GM12872 (cell line): ENCODE data around the gene DSCAM.

Experiments
- TF ChIP-seq, protein P1 (sequence below): IDR thresholded peaks from 3 replicates; pipeline ENCODE4 v1.5.1; 2011; ENCODE audit warnings: low read depth, mild to moderate bottlenecking, low read length, moderate library complexity; ENCODE audit not compliant: insufficient read depth

The DSCAM gene

DNA sequence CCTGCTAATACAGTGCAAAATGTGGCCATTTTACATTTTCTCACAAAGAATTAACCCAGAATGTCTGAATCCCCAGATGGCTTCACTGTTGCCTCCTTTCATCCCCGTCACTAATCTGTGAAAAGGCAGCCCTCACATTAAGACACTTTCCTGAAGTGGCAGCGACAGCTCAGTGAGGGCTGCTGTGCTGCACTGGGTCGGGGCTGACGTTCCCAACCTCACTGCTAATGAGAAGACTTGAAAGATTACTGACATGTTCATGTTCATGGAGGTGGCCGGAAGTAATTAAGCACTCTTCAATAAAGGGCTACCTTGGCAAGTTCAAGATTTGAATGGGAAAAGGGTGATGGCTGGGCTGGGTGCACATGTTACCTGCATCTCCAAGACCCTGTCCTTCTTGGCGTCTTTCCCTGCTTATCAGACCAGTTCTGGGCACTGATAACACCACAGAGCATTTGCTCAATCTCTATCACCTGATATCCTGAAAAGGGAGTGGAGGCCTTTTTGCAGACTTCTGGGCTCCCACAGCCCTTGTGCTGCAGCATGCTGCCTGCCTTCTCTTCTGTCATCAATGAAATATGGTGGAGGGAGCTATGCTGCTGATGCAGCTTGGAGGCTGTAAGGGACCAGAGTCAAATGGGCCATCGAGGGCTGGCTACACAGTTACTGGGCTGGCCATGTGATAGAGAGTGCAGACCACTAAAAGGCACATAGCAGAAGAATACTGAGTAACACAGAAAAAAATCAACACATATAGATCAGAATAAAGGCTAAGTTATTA lies 596.3 kb downstream of the DSCAM start:
- TF ChIP-seq, protein P1, sequence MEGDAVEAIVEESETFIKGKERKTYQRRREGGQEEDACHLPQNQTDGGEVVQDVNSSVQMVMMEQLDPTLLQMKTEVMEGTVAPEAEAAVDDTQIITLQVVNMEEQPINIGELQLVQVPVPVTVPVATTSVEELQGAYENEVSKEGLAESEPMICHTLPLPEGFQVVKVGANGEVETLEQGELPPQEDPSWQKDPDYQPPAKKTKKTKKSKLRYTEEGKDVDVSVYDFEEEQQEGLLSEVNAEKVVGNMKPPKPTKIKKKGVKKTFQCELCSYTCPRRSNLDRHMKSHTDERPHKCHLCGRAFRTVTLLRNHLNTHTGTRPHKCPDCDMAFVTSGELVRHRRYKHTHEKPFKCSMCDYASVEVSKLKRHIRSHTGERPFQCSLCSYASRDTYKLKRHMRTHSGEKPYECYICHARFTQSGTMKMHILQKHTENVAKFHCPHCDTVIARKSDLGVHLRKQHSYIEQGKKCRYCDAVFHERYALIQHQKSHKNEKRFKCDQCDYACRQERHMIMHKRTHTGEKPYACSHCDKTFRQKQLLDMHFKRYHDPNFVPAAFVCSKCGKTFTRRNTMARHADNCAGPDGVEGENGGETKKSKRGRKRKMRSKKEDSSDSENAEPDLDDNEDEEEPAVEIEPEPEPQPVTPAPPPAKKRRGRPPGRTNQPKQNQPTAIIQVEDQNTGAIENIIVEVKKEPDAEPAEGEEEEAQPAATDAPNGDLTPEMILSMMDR: no peak

DNA sequence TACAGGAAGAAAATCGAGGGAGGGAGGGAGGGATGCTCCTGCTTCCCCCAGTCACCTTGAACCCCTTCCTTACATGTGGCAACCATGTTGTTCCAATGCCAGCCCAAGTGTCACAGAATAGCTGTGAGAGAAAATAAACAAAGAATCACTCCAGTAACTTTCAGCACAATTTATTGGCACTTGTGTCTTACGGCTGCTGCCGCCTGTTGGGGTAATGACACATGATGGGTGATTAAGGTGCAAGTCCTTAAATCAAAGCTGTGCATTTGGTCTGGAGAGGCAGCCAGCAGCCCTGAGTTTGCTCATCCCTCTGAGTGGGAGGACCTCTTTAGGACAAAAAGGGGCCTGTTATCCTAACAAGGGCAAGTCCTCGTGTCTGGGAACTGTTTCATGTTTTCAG lies 602.0 kb downstream of the DSCAM start:
- TF ChIP-seq, protein P1: no peak

DNA sequence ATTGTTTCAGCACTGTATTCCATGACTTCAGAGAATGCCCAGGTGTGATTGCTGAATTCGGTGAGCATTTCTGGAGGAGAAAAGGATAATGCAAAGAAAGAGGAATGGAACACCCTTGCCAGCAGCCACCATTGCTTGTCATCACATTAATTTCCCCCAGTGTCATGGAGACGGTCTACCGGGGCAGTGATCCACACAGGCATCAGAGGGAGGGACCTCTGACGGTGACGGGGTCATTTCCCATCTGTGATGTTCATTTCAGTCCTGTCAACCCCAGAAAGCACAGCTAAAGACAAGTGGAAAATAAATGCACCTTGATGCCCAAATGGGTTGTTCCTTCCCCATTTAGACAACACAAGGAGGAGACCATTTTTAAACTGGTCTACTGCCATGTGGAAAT lies 603.3 kb downstream of the DSCAM start:
- TF ChIP-seq, protein P1: no peak

DNA sequence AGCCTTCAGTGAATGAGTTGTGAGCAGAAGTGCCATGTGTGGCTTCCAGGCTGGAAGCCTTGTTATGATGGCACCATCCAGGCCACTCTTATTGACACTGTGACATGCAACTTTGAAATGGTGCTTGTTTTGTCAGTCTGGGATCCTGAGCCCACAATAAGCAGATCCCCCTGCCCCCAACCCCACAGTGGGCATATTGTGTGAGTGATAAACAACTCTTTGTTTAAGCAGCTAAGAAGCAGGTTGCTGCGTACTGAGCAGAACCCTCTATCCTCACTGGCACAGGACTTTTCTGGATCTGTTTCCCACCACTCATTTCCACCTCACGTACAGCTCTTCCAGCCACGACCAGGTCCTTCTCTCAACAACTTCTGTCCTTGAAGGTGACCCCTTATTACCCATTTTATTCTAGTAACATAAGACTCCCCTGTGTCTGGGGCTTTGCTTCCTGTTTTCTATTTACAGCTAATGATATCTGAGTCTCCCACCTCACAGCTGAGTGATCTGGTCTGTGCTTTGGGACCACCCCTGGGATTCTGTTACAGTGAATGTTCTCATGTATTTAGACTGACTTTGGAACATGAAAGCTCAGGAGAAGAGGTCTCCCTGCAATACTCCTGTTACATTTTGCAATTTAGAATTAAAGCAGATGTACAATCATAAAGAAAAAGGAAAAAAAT lies 604.2 kb downstream of the DSCAM start:
- TF ChIP-seq, protein P1: no peak

DNA sequence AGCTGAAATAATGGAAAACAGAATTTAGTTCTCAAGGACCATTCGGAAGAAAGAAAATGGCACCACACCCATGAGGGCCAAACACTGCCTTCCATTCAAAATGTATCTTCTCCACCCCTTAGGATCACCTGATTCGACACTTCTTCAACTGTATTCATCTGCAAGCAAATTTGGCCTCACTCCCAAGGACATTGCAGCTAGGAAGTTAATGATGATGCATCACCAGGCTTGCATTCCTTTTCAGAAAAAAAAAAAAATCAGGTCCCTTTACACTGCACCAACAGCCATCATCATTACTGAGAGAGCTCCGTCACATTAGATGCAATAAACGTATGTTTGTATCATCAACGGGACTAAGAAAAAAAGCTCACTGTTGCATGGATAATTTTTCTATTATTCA lies 611.4 kb downstream of the DSCAM start:
- TF ChIP-seq, protein P1: no peak

DNA sequence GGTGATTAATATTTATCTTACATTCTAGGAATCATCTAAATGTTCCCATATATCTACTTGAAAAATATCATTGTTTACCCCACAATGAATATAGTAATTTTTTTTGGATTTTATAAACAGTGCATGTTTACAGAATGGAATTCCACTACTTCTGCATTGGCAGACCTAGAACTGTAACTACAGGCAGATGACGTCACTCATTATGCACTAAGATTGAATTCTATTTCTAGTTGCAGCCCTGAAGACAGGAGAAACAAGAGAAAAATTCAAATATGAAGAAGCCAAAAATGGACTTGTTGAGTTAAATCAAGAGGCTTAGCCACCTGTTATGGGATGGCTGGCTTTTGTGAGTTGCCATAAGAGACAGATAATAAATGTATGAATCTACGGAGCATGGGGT lies 615.0 kb downstream of the DSCAM start:
- TF ChIP-seq, protein P1: no peak

DNA sequence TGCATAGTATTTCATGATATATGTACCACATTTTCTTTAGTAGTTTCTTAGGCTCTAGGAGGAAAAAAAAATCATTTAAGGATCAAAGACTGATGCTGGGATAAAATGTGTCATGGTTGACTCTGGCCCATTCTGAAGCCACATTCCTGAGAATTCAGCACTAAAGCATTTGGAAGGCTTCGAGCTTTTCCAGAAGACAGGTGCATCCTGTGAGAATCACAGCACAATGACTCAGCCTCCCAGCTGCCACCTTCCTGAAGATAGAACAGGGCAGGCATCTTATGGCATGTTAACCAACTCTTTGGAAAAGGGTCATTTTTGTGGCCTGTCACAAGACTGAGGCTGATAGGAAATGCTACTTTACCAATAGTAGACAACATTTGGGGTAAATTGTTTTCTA lies 619.9 kb downstream of the DSCAM start:
- TF ChIP-seq, protein P1: no peak
